GM23338 (cell line): ENCODE measurements around the gene RAP1A. TPM values are rescaled to one million over a fixed set of nuclear protein-coding genes. Genes with fewer than 3 reads are reported as not detected.

Experiments used
- ATAC-seq: fragments of 200-7000 bp; cut with Tn5 transposase; 3 replicates; pipeline ENCODE4 v1.9.1; 2020
- DNase-seq: peaks from one replicate; pipeline ENCODE4 v3.0.0-alpha.2; 2015; ENCODE audit warnings: low spot score
- H2AFZ ChIP-seq: fragments of 200-600 bp; sonication (generic); 2 replicates; pipeline ENCODE4 v1.8.0; 2016; ENCODE audit warnings: antibody characterized with exemption, mild to moderate bottlenecking, moderate library complexity
- H3F3A ChIP-seq: fragments of 200-600 bp; sonication (generic); replicated peaks from 2 replicates; pipeline ENCODE4 v1.8.0; 2017; ENCODE audit warnings: antibody characterized with exemption, mixed run types, low read depth
- H3K27ac ChIP-seq: fragments of 200-600 bp; sonication (generic); 2 replicates; pipeline ENCODE4 v1.6.1; 2016; ENCODE audit warnings: low read depth
- H3K27me3 ChIP-seq: fragments of 200-600 bp; sonication (generic); 2 replicates; pipeline ENCODE4 v1.8.0; 2016; ENCODE audit warnings: mild to moderate bottlenecking, mixed run types, moderate library complexity; ENCODE audit not compliant: insufficient read depth
- H3K36me3 ChIP-seq: fragments of 200-600 bp; sonication (generic); 2 replicates; pipeline ENCODE4 v1.8.0; 2016; ENCODE audit warnings: mild to moderate bottlenecking; ENCODE audit not compliant: insufficient read depth
- H3K4me1 ChIP-seq: fragments of 200-600 bp; sonication (generic); 2 replicates; pipeline ENCODE4 v1.8.0; 2016; ENCODE audit warnings: mild to moderate bottlenecking, moderate library complexity; ENCODE audit not compliant: insufficient read depth
- H3K4me2 ChIP-seq: fragments of 200-600 bp; sonication (generic); 2 replicates; pipeline ENCODE4 v1.7.1; 2017; ENCODE audit warnings: mixed run types
- H3K4me3 ChIP-seq: fragments of 200-600 bp; sonication (generic); 2 replicates; pipeline ENCODE4 v1.6.1; 2016; ENCODE audit warnings: mixed run types
- H3K79me2 ChIP-seq: fragments of 200-600 bp; sonication (generic); replicated peaks from 2 replicates; pipeline ENCODE4 v1.8.0; 2017; ENCODE audit warnings: mild to moderate bottlenecking; ENCODE audit not compliant: insufficient read depth
- H3K9me2 ChIP-seq: fragments of 200-600 bp; sonication (generic); 2 replicates; pipeline ENCODE4 v1.8.0; 2017; ENCODE audit not compliant: insufficient read depth
- H4K20me1 ChIP-seq: fragments of 200-600 bp; sonication (generic); replicated peaks from 2 replicates; pipeline ENCODE4 v1.8.0; 2017; ENCODE audit warnings: mild to moderate bottlenecking; ENCODE audit not compliant: insufficient read depth
- H3K27ac Mint-ChIP-seq: 2 replicates; pipeline ENCODE4 v1.8.0; 2020; ENCODE audit warnings: inconsistent platforms, mild to moderate bottlenecking, moderate library complexity, mixed read lengths
- H3K27me3 Mint-ChIP-seq: 3 replicates; pipeline ENCODE4 v1.8.0; 2022; ENCODE audit warnings: low read depth, mild to moderate bottlenecking, moderate library complexity, mixed read lengths, inconsistent platforms; ENCODE audit not compliant: insufficient read depth, poor library complexity
- H3K36me3 Mint-ChIP-seq: 3 replicates; pipeline ENCODE4 v1.8.0; 2021; ENCODE audit warnings: low read depth, mild to moderate bottlenecking, inconsistent platforms, moderate library complexity, mixed read lengths
- H3K4me1 Mint-ChIP-seq: 3 replicates; pipeline ENCODE4 v1.8.0; 2020; ENCODE audit warnings: mild to moderate bottlenecking, inconsistent platforms, mixed read lengths
- H3K4me3 Mint-ChIP-seq: 3 replicates; pipeline ENCODE4 v1.8.0; 2021; ENCODE audit warnings: moderate library complexity, mild to moderate bottlenecking, inconsistent platforms, mixed read lengths
- H3K9me3 Mint-ChIP-seq: 3 replicates; pipeline ENCODE4 v1.8.0; 2020; ENCODE audit warnings: moderate library complexity, mild to moderate bottlenecking, inconsistent platforms, mixed read lengths
- JUNB ChIP-seq: IDR thresholded peaks from one replicate; pipeline ENCODE4 v1.6.1; 2016; ENCODE audit warnings: antibody characterized with exemption; ENCODE audit not compliant: unreplicated experiment
- NANOG ChIP-seq: IDR thresholded peaks from 2 replicates; pipeline ENCODE4 v1.6.1; 2016; ENCODE audit warnings: antibody characterized with exemption, borderline replicate concordance
- STAT1 ChIP-seq: IDR thresholded peaks from one replicate; pipeline ENCODE4 v1.6.1; 2016; ENCODE audit warnings: antibody characterized with exemption; ENCODE audit not compliant: unreplicated experiment
- ZNF114 ChIP-seq: fragments of 250-450 bp; sonication (Bioruptor Pico); IDR thresholded peaks from 2 replicates; pipeline ENCODE4 v1.5.0; 2020; ENCODE audit warnings: mild to moderate bottlenecking, moderate library complexity
- ZNF331 ChIP-seq: fragments of 250-450 bp; sonication (Bioruptor Pico); IDR thresholded peaks from 2 replicates; pipeline ENCODE4 v1.5.0; 2020; ENCODE audit warnings: low read depth, mild to moderate bottlenecking, moderate library complexity
- ZNF462 ChIP-seq: fragments of 250-450 bp; sonication (Bioruptor Pico); IDR thresholded peaks from 2 replicates; pipeline ENCODE4 v1.5.0; 2020; ENCODE audit warnings: mild to moderate bottlenecking, moderate library complexity
- polyA plus RNA-seq: library from polyadenylated mRNA; unstranded; fragments of >200 nt; fragmentation: Nextera tagmentation; extraction: Ambion mirVana; gene quantifications from 2 replicates; pipeline ENCODE4 v1.2.1, GENCODE V29; 2016
- total RNA-seq: library from RNA; depleted of rRNA; stranded (reverse); fragments of >200 nt; shearing (Covaris generic); gene quantifications from 2 replicates; pipeline ENCODE4 v1.2.3, GENCODE V29; 2014
- TF ChIP-seq, protein P1 (sequence below): IDR thresholded peaks from one replicate; pipeline ENCODE4 v1.6.1; 2018; ENCODE audit warnings: antibody characterized with exemption; ENCODE audit not compliant: unreplicated experiment

Gene RAP1A
- total and polyA plus RNA-seq, 2 experiments from 2014 or later = 16.2 to 23.0 TPM

GRCh38 chr1:111704776-111705175 is 85.2 kb downstream of the RAP1A start:
- TF ChIP-seq ZNF114 (CRISPR knock-in tag) = no peak
- no peak for TF ChIP-seq JUNB
- TF ChIP-seq ZNF462 (CRISPR knock-in tag) = no peak
- TF ChIP-seq NANOG = no peak
- TF ChIP-seq ZNF331 = no peak
- no peak for TF ChIP-seq STAT1
- TF ChIP-seq, protein P1, sequence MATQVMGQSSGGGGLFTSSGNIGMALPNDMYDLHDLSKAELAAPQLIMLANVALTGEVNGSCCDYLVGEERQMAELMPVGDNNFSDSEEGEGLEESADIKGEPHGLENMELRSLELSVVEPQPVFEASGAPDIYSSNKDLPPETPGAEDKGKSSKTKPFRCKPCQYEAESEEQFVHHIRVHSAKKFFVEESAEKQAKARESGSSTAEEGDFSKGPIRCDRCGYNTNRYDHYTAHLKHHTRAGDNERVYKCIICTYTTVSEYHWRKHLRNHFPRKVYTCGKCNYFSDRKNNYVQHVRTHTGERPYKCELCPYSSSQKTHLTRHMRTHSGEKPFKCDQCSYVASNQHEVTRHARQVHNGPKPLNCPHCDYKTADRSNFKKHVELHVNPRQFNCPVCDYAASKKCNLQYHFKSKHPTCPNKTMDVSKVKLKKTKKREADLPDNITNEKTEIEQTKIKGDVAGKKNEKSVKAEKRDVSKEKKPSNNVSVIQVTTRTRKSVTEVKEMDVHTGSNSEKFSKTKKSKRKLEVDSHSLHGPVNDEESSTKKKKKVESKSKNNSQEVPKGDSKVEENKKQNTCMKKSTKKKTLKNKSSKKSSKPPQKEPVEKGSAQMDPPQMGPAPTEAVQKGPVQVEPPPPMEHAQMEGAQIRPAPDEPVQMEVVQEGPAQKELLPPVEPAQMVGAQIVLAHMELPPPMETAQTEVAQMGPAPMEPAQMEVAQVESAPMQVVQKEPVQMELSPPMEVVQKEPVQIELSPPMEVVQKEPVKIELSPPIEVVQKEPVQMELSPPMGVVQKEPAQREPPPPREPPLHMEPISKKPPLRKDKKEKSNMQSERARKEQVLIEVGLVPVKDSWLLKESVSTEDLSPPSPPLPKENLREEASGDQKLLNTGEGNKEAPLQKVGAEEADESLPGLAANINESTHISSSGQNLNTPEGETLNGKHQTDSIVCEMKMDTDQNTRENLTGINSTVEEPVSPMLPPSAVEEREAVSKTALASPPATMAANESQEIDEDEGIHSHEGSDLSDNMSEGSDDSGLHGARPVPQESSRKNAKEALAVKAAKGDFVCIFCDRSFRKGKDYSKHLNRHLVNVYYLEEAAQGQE = no peak
- Histone ChIP-seq H2AFZ (no peak overlapping the region), H3K4me3 (no peak overlapping the region), H4K20me1 (no peaks in the 10 kb centered on the region), H3K79me2 (no peaks in the 10 kb centered on the region), H3K36me3 (peaks cover 21% of the 10 kb centered on the region; the same call in 1 of the 2 replicates), H3K27me3 (no peaks in the 10 kb centered on the region), H3K4me2 (no peak overlapping the region), H3K27ac (no peak overlapping the region), H3K4me1 (no peaks in the 10 kb centered on the region), H3F3A (no peaks in the 10 kb centered on the region), H3K9me2 (no peaks in the 10 kb centered on the region)
- no peak overlapping the region for H3K4me3 Mint-ChIP-seq
- H3K27me3 Mint-ChIP-seq = no peaks in the 10 kb centered on the region
- H3K4me1 Mint-ChIP-seq = no peaks in the 10 kb centered on the region
- no peaks in the 10 kb centered on the region for H3K9me3 Mint-ChIP-seq
- no peak overlapping the region for H3K27ac Mint-ChIP-seq
- H3K36me3 Mint-ChIP-seq = peaks cover 14% of the 10 kb centered on the region
- DNase-seq (no peak), ATAC-seq (no peak)
